H1 (cell line): ENCODE data around the gene MLLT6. TPM values are rescaled to one million over a fixed set of nuclear protein-coding genes. Genes with fewer than 3 reads are reported as not detected.

Experiments
- ATF2 ChIP-seq: IDR thresholded peaks from 2 replicates; pipeline ENCODE4 v1.6.1; 2012; ENCODE audit warnings: low read length, inconsistent platforms
- NANOG ChIP-seq: IDR thresholded peaks from 2 replicates; pipeline ENCODE4 v1.6.1; 2011; ENCODE audit warnings: low read length, low read depth, mild to moderate bottlenecking, inconsistent platforms; ENCODE audit not compliant: insufficient read depth, poor library complexity, severe bottlenecking
- RFX5 ChIP-seq: IDR thresholded peaks from 2 replicates; pipeline ENCODE4 v1.6.1; 2011; ENCODE audit warnings: low read depth, low read length, improper control_type of control experiment, borderline replicate concordance
- SAP30 ChIP-seq: fragments of 300-600 bp; sonication (generic); IDR thresholded peaks from 2 replicates; pipeline ENCODE4 v1.7.1; 2012; ENCODE audit warnings: low read length, moderate library complexity, mild to moderate bottlenecking, inconsistent platforms; ENCODE audit not compliant: insufficient read depth, insufficient replicate concordance
- TAF1 ChIP-seq: IDR thresholded peaks from 2 replicates; pipeline ENCODE4 v1.6.1; 2011; ENCODE audit warnings: mild to moderate bottlenecking, low read depth, low read length
- polyA plus RNA-seq, 7 experiments: library from polyadenylated mRNA; depleted of rRNA in 3 of 7; stranded (reverse) in 5 of 7; unstranded in 2 of 7; fragments of >200 nt in 5 of 7; fragments of 200-250 nt in 2 of 7; gene quantifications; 1 replicate in 5 of 7; 2 replicates in 1 of 7; 4 replicates in 1 of 7; pipeline versions ENCODE4 v1.2.1 to v1.2.3, GENCODE V29; 2011 to 2013; ENCODE audit warnings: missing spikeins in 2 of 7, mixed read lengths in 2 of 7
- total RNA-seq: library from RNA; stranded (reverse); fragmentation: NEBNext Ultra II Directional; extraction: Animal tissue kit (Norgen Biotek cat#: 25700); gene quantifications from 2 replicates; pipeline ENCODE4 v1.2.1, GENCODE V29; 2021

The MLLT6 gene
- total and polyA plus RNA-seq, 2 of the 8 experiments (the other 6 are each of a cell fraction or from before 2014, with no cell fraction given) = 6.5 to 8.0 TPM

DNA sequence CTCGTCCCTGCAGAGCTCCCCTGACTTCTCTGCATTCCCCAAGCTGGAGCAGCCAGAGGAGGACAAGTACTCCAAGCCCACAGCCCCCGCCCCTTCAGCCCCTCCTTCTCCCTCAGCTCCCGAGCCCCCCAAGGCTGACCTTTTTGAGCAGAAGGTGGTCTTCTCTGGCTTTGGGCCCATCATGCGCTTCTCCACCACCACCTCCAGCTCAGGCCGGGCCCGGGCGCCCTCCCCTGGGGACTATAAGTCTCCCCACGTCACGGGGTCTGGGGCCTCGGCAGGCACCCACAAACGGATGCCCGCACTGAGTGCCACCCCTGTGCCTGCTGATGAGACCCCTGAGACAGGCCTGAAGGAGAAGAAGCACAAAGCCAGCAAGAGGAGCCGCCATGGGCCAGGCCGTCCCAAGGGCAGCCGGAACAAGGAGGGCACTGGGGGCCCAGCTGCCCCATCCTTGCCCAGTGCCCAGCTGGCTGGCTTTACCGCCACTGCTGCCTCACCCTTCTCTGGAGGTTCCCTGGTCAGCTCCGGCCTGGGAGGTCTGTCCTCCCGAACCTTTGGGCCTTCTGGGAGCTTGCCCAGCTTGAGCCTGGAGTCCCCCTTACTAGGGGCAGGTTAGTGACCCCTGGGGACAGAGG is 11.4 kb downstream of the MLLT6 start (continued):
- TF ChIP-seq SAP30 = no peak
- no peak for TF ChIP-seq ATF2
- no peak for TF ChIP-seq TAF1
- TF ChIP-seq NANOG = no peak
- no peak for TF ChIP-seq RFX5
